Measurements from ENCODE around the gene AMFR. TPM values are rescaled to one million over a fixed set of nuclear protein-coding genes. Genes with fewer than 3 reads are reported as not detected.

Gene AMFR
- polyA plus RNA-seq, 1 donor (not counting 4 experiments of a cell fraction or from before 2014, with no cell fraction given), result 36.9 TPM

GRCh38 chr16:56337131-56337857, 88.1 kb downstream of the AMFR start:
- dilution Hi-C loops (cut with MboI; ENCODE audit: extremely low pct_ligation_motif_present, low sequenced_read_pairs), result no loop called here
- Histone ChIP-seq H3K36me3 (ENCODE audit: control insufficient read depth in 2 of 2, extremely low read depth in 1 of 2, insufficient read depth in 2 of 2, low read length in 2 of 2) (no peaks in the 10 kb centered on the region), H3K4me2 (ENCODE audit: control insufficient read depth, extremely low read depth, insufficient read depth, low read depth, low read length) (no peak overlapping the region), H3K27me3 (ENCODE audit: control insufficient read depth, extremely low read depth, insufficient read depth, low read length) (no peaks in the 10 kb centered on the region), H3K79me2 (ENCODE audit: control insufficient read depth, insufficient read depth, low read length) (no peaks in the 10 kb centered on the region), H4K20me1 (ENCODE audit: control insufficient read depth, extremely low read depth, insufficient read depth, low read length) (no peaks in the 10 kb centered on the region), H3K4me3 (ENCODE audit: control insufficient read depth in 2 of 3, extremely low read depth in 1 of 3, insufficient read depth in 2 of 3, low read depth in 1 of 3, low read length in 3 of 3) (no peak overlapping the region), H3K4me1 (ENCODE audit: control insufficient read depth, extremely low read depth, insufficient read depth, low read length) (peaks cover 36% of the 10 kb centered on the region), H3K9me1 (ENCODE audit: control insufficient read depth, extremely low read depth, insufficient read depth, low read length) (no peaks in the 10 kb centered on the region), H2AFZ (ENCODE audit: control insufficient read depth, low read length) (no peak overlapping the region), H3K9me3 (ENCODE audit: control insufficient read depth, low read depth, low read length) (no peaks in the 10 kb centered on the region), H3K27ac (ENCODE audit: control insufficient read depth, insufficient read depth, low read length) (no peak overlapping the region), H3K9ac (ENCODE audit: control insufficient read depth, extremely low read depth, insufficient read depth, low read length) (no peak overlapping the region)
- FAIRE-seq (no peak), DNase-seq (ENCODE audit: low read depth, low spot score) (no peak)
- TF ChIP-seq EZH2 (IDR thresholded peaks at IDR 0.05; ENCODE audit: low read length) (no peak), CTCF (optimal IDR thresholded peaks at IDR 0.05 in 1 of 3, IDR thresholded peaks at IDR 0.05 in 1 of 3, conservative IDR thresholded peaks at IDR 0.05 in 1 of 3; ENCODE audit: extremely low read depth in 1 of 3, insufficient read depth in 2 of 3, low read length in 3 of 3) (no peak)

- no peak overlapping the region for H2AFZ ChIP-seq (ENCODE audit: control insufficient read depth, low read length)
- no peaks in the 10 kb centered on the region for H4K20me1 ChIP-seq (ENCODE audit: control insufficient read depth, extremely low read depth, insufficient read depth, low read length)
- no peak overlapping the region for H3K9ac ChIP-seq (ENCODE audit: control insufficient read depth, extremely low read depth, insufficient read depth, low read length)
- H3K4me2 ChIP-seq (ENCODE audit: control insufficient read depth, extremely low read depth, insufficient read depth, low read depth, low read length), result no peak overlapping the region
- peaks cover 36% of the 10 kb centered on the region for H3K4me1 ChIP-seq (ENCODE audit: control insufficient read depth, extremely low read depth, insufficient read depth, low read length)
- no peak for DNase-seq (ENCODE audit: low read depth, low spot score)
- H3K9me3 ChIP-seq (ENCODE audit: control insufficient read depth, low read depth, low read length), result no peaks in the 10 kb centered on the region
- H3K4me3 ChIP-seq (ENCODE audit: control insufficient read depth in 2 of 3, extremely low read depth in 1 of 3, insufficient read depth in 2 of 3, low read depth in 1 of 3, low read length in 3 of 3), result no peak overlapping the region
- H3K36me3 ChIP-seq (ENCODE audit: control insufficient read depth in 2 of 2, extremely low read depth in 1 of 2, insufficient read depth in 2 of 2, low read length in 2 of 2), result no peaks in the 10 kb centered on the region
- H3K9me1 ChIP-seq (ENCODE audit: control insufficient read depth, extremely low read depth, insufficient read depth, low read length), result no peaks in the 10 kb centered on the region
- no peak overlapping the region for H3K27ac ChIP-seq (ENCODE audit: control insufficient read depth, insufficient read depth, low read length)
- dilution Hi-C loops (cut with MboI; ENCODE audit: extremely low pct_ligation_motif_present, low sequenced_read_pairs), result no loop called here
- TF ChIP-seq CTCF (optimal IDR thresholded peaks at IDR 0.05 in 1 of 3, IDR thresholded peaks at IDR 0.05 in 1 of 3, conservative IDR thresholded peaks at IDR 0.05 in 1 of 3; ENCODE audit: extremely low read depth in 1 of 3, insufficient read depth in 2 of 3, low read length in 3 of 3) (no peak), EZH2 (IDR thresholded peaks at IDR 0.05; ENCODE audit: low read length) (no peak)
- H3K79me2 ChIP-seq (ENCODE audit: control insufficient read depth, insufficient read depth, low read length), result no peaks in the 10 kb centered on the region
- H3K27me3 ChIP-seq (ENCODE audit: control insufficient read depth, extremely low read depth, insufficient read depth, low read length), result no peaks in the 10 kb centered on the region
- FAIRE-seq, result no peak
These were observed 88.6 kb downstream of the AMFR start for GRCh38 chr16:56336711-56337110.

All from keratinocyte (primary cell).